Measurements from ENCODE around the gene CD81.

Gene CD81

GRCh38 chr11:2365571-2366210 lies 11.4 kb upstream of the CD81 start:
- no peak overlapping the region for H3K4me3 ChIP-seq (ENCODE audit: low read depth, low read length)
- DNase-seq (ENCODE audit: low read depth), result no peak
- TF ChIP-seq CTCF (IDR thresholded peaks at IDR 0.05; ENCODE audit: control insufficient read depth, extremely low read depth, insufficient read depth), result no peak

GRCh38 chr11:2366276-2366675 lies 10.8 kb upstream of the CD81 start:
- no peak overlapping the region for H3K4me3 ChIP-seq (ENCODE audit: low read depth, low read length)
- TF ChIP-seq CTCF (IDR thresholded peaks at IDR 0.05; ENCODE audit: control insufficient read depth, extremely low read depth, insufficient read depth), result no peak
- no peak for DNase-seq (ENCODE audit: low read depth)

GRCh38 chr11:2366733-2367132 lies 10.4 kb upstream of the CD81 start:
- no peak overlapping the region for H3K4me3 ChIP-seq (ENCODE audit: low read depth, low read length)
- TF ChIP-seq CTCF (IDR thresholded peaks at IDR 0.05; ENCODE audit: control insufficient read depth, extremely low read depth, insufficient read depth), result no peak
- no peak for DNase-seq (ENCODE audit: low read depth)

DNA sequence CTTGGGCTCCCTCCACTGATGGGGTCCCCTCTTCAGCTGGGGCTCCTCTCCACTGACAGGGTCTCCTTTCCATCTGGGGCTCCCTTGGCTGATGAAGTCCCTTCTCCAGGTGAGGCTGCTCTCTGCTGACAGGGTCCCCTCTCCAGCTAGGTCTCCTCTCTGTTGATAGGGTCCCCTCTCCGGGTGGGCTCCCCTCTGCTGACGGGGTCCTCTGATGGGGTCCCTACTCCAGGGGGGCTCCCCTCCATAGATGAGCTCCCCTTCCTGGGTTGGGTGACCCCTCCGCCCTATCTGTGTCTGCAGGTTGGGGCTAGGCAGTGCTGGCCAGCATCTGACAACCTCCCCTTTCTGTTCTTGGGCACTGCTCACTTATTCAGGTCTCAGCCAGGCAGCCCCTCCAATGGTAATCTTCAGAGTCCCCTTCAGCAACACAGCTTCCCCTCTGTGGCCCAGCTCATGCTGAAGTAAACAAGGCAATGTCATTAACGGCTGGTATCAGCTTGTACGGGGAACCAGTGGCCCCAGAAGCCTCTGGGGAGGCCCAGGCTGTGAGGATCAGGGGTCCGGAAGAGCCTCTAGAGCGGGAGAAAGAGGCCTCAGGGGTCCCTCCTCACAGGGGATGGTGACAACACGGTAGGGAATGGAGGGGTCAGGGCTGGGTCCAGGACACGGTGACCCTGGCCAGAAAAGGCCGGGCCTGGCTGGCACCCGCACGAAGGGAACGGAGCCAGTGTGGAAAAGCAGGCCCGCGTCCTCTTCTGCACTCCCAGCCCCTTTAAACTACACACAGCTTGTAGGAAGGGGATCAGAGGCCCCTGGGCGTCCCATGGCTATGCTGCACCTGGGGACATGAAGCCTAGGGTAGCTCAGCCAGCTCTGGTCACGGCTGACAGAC lies 9.6 kb upstream of the CD81 start:
- no peak for TF ChIP-seq CTCF (IDR thresholded peaks at IDR 0.05; ENCODE audit: control insufficient read depth, extremely low read depth, insufficient read depth)
- H3K4me3 ChIP-seq (ENCODE audit: low read depth, low read length), result no peak overlapping the region

GRCh38 chr11:2368178-2368850 lies 8.8 kb upstream of the CD81 start:
- H3K4me3 ChIP-seq (ENCODE audit: low read depth, low read length), result no peak overlapping the region
- no peak for TF ChIP-seq CTCF (IDR thresholded peaks at IDR 0.05; ENCODE audit: control insufficient read depth, extremely low read depth, insufficient read depth)
- DNase-seq (ENCODE audit: low read depth), result no peak

More for the DNA sequence above, 9.6 kb upstream of the CD81 start:
- DNase-seq (ENCODE audit: low read depth), result no peak

- no peak overlapping the region for H3K4me3 ChIP-seq (ENCODE audit: low read depth, low read length)
- no peak for DNase-seq (ENCODE audit: low read depth)
- TF ChIP-seq CTCF (IDR thresholded peaks at IDR 0.05; ENCODE audit: control insufficient read depth, extremely low read depth, insufficient read depth), result no peak
Observed at GRCh38 chr11:2368851-2369180, 8.3 kb upstream of the CD81 start.

Data from LNCaP clone FGC (cell line).